Erythroblast (primary cell): ENCODE results near the gene ANGPT4.

Source experiments
- GATA1 ChIP-seq: IDR thresholded peaks from 2 replicates; pipeline ENCODE4 v1.6.1; 2011; ENCODE audit warnings: low read depth, mild to moderate bottlenecking, control low read depth, low read length, moderate library complexity
- POLR2A ChIP-seq: IDR thresholded peaks from 2 replicates; pipeline ENCODE4 v1.6.1; 2011; ENCODE audit warnings: mild to moderate bottlenecking, low read length

GRCh38 chr20:884983-885952 is 30.9 kb downstream of the ANGPT4 start:
- TF ChIP-seq POLR2A = no peak
- no peak for TF ChIP-seq GATA1
